ENCODE measurements around the gene RTKN2.

RTKN2 gene

GRCh38 chr10:62171791-62172190 lies 96.9 kb downstream of the RTKN2 start:
- DNase-seq (ENCODE audit: low read depth): no peak

GRCh38 chr10:62170732-62171131 lies 97.9 kb downstream of the RTKN2 start:
- DNase-seq (ENCODE audit: low read depth): no peak

GRCh38 chr10:62166331-62167131 lies 102.1 kb downstream of the RTKN2 start:
- no peak for DNase-seq (ENCODE audit: low read depth)

GRCh38 chr10:62165803-62166202 lies 102.8 kb downstream of the RTKN2 start:
- no peak for DNase-seq (ENCODE audit: low read depth)

- DNase-seq (ENCODE audit: low read depth): no peak
Measured at GRCh38 chr10:62163024-62163423, 105.6 kb downstream of the RTKN2 start.

- DNase-seq (ENCODE audit: low read depth): no peak
Measured at GRCh38 chr10:62162261-62162981, 106.2 kb downstream of the RTKN2 start.

- DNase-seq (ENCODE audit: low read depth): no peak
Measured at GRCh38 chr10:62159351-62159750, 109.3 kb downstream of the RTKN2 start.

- no peak for DNase-seq (ENCODE audit: low read depth)
Measured at GRCh38 chr10:62157601-62158000, 111.0 kb downstream of the RTKN2 start.

GRCh38 chr10:62155054-62155680 lies 113.5 kb downstream of the RTKN2 start:
- no peak for DNase-seq (ENCODE audit: low read depth)

- DNase-seq (ENCODE audit: low read depth): no peak
Measured at GRCh38 chr10:62154231-62154630, 114.4 kb downstream of the RTKN2 start.

- no peak for DNase-seq (ENCODE audit: low read depth)
Measured at GRCh38 chr10:62153191-62153590, 115.5 kb downstream of the RTKN2 start.

- no peak for DNase-seq (ENCODE audit: low read depth)
Measured at GRCh38 chr10:62149621-62150020, 119.0 kb downstream of the RTKN2 start.

GRCh38 chr10:62148155-62148554 lies 120.5 kb downstream of the RTKN2 start:
- no peak for DNase-seq (ENCODE audit: low read depth)

- DNase-seq (ENCODE audit: low read depth): no peak
Measured at GRCh38 chr10:62147425-62147824, 121.2 kb downstream of the RTKN2 start.

GRCh38 chr10:62136931-62137330 lies 131.7 kb downstream of the RTKN2 start:
- DNase-seq (ENCODE audit: low read depth): no peak

GRCh38 chr10:62133618-62134017 lies 135.0 kb downstream of the RTKN2 start:
- no peak for DNase-seq (ENCODE audit: low read depth)

All from activated T-helper 1 cell treated with Interleukin-2 at 50 U/mL for 16 hours (primary cell).